Measurements from ENCODE around the gene INTS3.
"Not testable (repeated sequence)": the region's sequence is repeated elsewhere in the genome, so short reads cannot be mapped to it uniquely, and the experiment has no call there.

The INTS3 gene

DNA sequence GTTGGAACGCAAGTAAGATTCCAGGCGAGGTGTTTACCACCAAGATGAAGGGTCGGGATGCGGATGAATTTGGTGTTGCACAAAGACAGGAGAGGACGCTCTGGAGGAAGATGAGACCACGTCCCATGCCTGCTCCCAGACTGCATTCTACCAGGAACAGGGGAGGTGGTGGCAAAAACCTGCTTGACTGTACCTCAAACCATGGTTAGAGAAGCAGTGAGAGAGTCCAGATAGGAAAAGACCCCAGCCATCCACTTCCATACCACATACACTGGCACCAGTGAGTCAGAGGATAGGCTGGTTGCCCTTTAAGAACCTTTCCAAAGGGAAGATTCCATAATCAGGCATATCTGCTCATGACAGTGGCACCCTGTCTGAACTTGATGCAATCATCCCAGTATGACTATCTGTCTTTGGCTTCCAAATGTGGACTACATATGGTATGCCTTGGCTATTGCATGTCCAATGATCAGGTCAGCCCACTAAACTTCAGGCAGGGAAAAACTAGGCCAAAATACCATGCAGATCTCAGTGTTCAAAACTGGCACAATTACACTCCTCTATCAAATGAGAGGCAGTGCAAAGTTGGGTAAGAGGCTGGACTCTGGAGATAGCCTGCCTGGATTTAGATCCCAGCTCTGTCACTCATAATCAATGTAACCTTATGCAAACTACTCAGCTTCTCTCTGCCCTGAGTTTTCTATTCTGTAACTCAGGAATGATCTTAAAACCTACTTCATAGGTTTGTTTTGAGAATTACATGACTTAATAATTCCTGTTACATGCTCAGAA lies 28.7 kb upstream of the INTS3 start:
- no peak for DNase-seq (ENCODE audit: low read depth)

DNA sequence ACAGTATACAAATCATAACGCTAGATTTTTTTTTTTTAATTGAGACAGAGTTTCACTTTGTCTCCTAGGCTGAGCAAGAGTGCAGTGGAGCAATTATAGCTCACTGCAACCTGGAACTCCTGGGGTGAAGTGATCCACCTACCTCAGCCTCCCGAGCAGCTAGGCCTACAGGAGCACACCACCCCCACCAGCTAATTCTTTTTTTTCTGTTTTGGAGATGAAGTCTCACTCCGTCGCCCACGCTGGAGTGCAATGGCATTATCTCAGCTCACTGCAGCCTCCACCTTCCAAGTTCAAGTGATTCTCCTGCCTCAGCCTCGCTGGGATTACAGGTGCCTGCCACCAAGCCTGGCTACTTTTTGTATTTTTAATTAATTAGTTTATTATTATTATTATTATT lies 28.1 kb upstream of the INTS3 start:
- no peak for DNase-seq (ENCODE audit: low read depth)

DNA sequence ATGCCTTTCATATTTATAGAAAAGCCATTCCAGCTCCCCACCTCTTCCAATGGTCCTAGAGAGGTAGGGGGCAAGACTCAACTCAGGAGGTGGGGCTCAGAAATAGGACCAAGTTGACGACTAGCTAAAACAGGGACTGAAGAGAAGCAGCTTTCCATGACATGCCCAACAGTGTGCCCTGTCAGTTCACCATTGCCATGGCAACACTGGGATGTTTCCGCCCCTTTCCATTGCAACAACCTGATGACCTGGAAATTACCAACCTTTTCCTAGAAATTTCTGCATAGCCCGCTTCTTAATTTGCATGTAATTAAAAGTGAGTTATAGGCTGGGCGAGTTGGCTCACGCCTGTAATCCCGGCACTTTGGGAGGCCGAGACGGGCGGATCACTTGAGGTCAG lies 22.4 kb upstream of the INTS3 start:
- no peak for DNase-seq (ENCODE audit: low read depth)

DNA sequence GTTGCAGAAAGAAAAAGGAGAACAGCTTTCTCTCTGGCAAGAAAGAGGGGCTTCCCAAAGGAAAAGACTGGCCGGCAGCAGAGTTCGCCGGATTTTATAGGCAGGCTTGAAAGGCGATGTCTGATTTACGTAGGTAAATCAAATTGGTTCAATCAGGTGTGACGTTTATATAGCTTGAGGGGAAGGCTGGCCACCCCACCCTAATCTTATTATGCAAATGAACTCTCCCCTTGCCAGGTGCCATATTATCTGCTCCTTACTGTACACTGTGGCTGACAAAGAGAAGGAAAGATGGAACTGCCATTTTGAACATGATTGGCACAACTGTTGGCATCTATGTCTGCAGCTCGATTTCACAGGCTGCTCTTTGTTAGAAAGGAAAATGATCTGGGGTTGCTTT lies 16.8 kb upstream of the INTS3 start:
- DNase-seq (ENCODE audit: low read depth): no peak

DNA sequence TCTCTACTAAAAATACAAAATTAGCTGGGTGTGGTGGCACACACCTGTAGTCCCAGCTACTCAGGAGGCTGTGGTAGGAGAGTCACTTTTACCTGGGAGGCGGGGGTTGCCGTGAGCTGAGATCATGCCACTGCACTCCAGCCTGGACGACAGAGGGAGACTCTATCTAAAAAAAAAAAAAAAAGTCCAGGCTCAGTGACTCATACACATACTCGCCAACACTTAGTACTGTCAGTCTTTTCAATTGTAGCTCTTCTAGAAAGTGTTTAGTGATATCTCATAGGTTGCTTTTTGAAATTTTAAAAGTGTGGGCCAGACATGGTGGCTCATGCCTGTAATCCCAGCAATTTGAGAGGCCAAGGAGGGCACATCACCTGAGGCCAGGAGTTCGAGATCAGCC lies 11.6 kb upstream of the INTS3 start:
- DNase-seq (ENCODE audit: low read depth): not testable (repeated sequence)

DNA sequence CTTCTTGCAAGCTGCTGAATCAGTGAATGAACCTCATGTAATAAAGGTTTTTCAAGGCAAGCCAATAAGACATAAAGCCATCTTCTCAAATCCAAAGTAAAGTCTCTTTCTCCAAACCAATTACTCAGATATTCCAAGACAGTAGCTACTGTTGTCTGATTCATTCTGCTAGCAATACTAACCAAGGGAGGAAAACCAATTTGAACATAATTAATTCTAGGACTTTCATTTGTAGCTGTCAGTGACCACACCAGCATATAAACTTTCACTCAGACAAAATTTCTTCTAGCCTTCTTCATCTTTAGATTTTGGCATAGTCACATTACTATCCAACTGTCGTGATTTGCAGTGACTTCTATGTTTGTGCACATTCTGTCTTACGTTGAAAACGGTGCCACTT lies 10.5 kb upstream of the INTS3 start:
- DNase-seq (ENCODE audit: low read depth): no peak

DNA sequence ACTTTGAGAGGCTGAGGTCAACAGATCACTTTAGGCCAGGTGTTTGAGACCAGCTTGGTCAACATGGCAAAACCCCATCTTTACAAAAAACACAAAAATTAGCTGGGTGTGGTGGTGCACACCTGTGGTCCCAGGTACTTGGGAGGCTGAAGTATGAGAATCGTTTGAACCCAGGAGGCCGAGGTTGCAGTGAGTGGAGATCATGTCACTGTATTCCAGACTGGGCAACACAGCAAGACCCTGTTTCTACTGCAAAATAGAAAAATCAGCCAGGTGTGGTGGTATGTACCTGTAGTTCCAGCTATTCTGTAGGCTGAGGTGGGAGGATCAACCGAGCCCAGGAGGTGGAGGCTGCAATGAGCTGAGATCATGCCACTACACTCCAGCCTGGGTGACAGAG lies 4.2 kb upstream of the INTS3 start:
- no peak for DNase-seq (ENCODE audit: low read depth)

DNA sequence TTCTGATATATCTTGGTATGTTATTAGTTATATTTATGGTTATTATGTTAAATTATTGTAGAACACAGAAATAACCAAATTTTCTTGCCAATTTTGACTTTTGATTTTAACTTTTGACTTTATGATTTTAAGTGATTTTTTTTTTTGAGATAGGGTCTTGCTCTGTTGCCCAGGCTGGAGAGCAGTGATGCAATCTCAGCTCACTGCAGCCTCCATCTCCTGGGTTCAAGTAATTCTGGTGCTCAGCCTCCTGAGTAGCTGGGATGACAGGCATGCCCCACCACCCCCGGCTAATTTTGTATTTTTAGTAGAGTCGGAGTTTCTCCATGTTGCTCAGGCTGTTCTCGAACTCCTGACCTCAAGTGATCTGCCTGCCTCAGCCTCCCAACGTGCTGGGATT lies 3.2 kb upstream of the INTS3 start:
- DNase-seq (ENCODE audit: low read depth): not testable (repeated sequence)

DNA sequence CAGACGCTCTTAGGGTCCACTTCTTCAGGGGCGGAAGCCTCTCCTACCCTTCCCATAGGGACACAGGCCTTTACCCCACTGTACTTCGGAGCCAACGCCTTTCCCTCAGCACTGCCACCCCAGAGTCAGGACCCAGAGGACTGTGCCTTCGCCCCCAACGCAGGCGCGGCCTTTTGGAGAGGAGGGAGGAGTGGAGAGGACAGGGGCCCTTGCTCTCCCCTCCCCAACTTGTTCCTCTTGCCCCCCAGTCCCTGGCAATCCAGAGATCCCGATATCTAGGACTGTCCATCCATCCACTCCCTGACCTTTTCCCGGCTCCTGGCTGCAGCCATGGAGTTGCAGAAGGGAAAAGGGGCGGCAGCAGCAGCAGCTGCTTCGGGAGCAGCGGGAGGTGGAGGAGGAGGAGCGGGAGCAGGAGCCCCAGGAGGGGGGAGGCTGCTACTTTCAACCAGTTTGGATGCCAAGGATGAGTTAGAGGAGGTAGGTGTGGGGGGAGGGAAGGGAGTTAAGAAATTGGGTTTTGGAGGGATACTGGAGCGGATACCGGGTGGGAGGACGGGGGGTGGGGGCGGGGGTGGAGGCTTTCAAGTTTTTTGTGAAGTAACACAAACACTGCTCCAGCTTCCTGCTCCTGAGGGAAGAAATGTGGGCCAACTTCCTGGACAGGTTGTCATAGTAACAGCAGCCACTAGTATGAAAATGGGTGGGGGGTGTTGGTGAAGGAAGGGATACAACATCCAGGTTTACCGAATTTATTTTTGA lies 636 bp downstream of the INTS3 start:
- DNase-seq (ENCODE audit: low read depth): peak; percentile 14

DNA sequence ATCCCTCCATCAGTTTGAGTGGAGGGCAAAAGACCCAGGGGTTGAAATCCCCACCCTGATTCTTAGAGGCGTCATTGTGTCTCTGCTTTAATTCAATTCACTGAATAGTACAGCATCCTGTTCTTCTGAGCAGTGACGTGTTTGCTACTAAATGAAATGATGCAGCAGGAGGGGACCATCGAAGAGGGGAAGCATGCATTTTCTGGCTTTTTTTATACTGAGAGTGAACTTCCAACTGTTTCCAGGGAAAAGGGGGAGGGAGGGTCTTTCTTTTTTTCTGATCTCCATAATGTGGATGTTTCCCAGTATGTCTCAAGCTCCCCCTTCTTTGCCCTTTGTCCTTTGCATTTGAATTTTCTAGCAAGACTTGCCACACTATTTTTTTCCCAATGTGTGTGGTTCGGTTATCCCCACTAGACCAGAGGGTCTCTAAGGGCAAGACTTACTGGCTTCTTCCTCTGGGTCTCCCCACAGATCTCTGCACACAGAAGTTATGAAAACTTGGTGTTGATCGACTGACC lies 2.7 kb downstream of the INTS3 start:
- DNase-seq (ENCODE audit: low read depth): no peak

DNA sequence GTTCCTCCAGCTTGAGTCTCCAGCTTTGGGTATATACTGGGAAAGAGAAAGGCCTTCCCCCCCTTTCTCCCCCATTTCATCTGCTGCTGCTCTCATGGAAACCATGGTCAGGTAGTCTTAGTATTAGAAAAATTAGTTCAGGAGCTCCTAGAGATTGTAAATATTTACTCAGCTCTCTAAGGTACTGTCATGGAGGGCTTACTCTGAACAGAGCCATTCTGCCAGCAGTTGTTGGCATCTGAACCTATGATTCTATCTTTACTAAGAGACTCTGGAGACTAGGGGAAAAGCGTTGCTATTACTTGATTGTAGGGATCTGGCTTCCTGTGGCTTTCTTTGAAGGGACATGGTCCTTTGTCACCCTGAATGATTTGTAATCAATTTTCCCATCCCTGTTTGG lies 6.1 kb downstream of the INTS3 start:
- no peak for DNase-seq (ENCODE audit: low read depth)

DNA sequence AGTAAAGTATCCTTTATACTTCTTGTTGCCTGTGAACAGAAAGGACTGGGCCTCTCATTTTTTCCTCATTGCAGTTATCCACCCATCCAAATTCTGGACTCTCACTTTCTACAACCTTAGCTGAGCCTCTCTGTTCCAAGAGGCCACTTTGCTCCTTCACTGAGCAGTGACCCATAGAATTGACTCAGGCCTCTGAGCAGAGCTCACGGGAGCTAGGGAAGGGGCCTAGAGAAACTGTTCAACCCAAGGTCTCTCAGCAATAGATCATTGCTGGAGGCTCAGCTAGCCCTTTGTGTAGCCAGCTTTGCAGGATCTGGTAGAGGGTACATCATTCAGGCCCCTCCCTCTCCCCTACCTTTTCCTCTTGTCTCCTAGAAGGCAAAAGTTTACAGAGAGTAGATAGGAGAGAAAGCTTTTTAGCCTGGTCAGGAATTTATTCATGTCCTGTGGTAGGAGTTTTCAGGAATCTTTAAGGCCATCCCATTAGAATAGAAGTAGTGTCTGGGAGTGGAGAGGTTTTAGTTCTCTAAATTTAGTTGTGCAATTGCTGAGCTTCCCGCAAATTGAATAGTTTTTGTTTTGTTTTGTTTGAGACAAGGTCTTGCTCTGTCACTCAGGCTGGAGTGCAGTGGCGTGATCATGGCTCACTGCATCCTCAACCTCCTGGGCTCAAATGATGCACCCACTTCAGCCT lies 6.7 kb downstream of the INTS3 start:
- no peak for DNase-seq (ENCODE audit: low read depth)

DNA sequence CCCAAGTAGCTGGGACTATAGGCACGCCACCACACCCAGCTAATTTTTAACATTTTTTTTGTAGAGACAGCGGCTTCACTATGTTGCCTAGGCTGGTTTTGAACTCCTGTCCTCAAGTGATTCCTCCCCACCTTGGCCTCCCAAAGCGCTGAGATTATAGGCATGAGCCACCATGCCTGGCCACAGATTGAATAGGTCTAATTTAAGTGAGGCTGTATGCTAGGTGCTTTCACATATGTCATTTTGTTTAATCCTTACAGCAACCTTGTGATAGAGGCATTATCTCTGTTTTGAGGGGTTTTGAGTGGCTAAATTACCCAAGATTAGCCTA lies 7.2 kb downstream of the INTS3 start:
- DNase-seq (ENCODE audit: low read depth): no peak

DNA sequence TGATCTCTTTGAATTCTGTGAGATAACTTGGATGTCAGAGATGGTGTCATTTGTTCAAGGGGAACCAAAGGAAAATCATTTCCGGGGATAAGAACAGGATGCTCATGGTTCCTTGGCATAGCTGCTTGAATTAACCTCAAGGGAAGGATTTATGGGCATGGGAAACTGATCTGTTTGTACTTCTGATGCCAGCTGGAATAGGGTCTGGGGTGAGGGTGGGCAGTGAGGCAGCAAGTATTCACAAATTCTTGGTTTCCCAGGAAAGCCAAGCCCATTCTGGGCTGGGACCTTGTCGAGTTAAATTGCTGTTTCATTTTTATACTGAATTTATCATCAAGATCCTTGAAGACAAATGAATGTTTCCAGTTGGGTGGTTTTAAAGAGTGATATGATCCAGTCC lies 14.1 kb downstream of the INTS3 start:
- no peak for DNase-seq (ENCODE audit: low read depth)

DNA sequence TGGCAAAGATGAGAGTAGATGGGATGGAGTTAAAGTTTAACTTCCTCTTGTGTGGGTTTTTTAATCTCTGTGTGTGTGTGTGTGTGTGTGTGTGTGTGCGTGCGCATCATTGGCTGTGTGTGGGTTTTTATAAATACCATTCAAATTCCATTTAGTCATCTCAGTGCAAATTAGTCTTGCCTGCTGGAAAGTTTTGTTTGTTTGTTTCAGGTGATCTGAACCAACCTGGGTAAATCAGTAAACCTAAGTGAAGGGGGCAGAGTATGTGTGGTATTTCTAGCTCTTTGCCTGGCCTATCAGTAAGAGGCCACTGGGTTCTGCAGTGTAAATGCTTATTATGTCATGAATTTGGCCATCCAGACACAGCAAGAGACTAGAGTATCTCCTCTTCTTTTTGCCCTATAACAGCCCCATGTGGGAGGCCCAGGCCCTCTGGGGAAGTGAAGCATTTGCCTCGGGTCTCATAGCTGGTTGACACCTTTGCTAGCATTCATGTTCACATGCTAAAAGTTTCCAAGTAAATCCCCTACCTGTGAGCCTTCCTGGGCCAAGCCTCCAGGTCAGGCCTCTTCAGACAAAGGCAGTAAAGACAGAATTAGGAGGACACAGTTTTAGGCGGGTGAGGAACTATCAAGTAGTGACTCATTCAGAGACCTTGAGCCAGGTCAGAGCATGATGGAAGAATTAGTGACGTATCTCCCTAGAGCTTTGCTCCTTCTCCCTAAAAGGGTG lies 14.7 kb downstream of the INTS3 start:
- no peak for DNase-seq (ENCODE audit: low read depth)

DNA sequence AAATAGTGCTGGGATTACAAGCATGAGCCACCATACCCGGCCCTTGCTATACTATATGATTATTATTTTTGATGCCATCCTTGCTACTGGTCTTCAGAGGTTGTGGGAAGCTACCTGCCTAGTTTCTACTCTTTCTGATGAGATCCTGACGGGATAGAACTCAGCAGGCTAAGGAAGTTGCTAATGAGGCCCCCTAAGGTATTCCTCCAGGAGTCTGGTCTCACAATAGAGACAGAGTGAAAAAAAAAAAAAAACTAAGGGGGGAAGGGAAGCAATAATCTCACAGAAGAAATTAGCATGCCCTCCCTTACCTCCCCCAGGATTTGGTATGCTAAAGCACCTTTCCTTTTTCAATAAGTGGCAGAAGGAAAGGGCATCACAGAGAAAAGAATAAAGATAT lies 17.6 kb downstream of the INTS3 start:
- no peak for DNase-seq (ENCODE audit: low read depth)

DNA sequence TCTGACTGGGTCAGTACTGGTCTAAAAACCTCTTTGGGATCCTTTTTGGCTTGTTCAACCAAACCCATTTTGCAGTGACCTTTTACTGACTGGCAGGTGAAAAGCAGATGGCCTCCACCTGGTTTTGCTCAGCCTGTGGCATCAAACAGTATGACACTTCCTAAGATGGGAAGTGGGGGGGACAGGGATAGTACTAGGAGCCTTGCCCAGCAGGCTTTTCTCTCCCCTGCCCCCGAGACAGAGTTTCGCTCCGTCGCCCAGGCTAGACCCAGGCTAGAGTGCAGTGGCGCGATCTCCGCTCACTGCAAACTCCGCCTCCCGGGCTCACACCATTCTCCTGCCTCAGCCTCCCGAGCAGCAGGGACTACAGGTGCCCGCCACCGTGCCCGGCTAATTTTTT lies 18.3 kb downstream of the INTS3 start:
- no peak for DNase-seq (ENCODE audit: low read depth)

DNA sequence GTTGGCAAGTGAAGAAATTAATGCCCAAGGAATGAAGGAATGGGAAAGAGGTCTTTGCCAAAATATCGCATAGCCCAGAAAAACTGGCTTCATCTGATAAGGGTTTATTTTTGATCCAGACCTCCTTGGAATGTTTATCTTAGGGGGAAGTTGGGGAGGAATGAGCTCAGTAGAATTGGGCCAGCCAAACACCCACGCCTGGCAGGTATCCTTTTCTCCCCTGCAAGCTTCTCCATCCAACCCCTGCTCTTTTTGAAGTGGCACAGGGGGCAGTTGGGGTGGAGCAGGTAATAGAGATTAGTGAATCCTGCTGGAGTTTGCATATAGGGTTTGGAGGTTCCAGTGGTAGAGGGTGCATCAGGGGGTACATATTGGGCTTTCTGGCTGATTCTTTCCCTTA lies 21.1 kb downstream of the INTS3 start:
- DNase-seq (ENCODE audit: low read depth): no peak

DNA sequence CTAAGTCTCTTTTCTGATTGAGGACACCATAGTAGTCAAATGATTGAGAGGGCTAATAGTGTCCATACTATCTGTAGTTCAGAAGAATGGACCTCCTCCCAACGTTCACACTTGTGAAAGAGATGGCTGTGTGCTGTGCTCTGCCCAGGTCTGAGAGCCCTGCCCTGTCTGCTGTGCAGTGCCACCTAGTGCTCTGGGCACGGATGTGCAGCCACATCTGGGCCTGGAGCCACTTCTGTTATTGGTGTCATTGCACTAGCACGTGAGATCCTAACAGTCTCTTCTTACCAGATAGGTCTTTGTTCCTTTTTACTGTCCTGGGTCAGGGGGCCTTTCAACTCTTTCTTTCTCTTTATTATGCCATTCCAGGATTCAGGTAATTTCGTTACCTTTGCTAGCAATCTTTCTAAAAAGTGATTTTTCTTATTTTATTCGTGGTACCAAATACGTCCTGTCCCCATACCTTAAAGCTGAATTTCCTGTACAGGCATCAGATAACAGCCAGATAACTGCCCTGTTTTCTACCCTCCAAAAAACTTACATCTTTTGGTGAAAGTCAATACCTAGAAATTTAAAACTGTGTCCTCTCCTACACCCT lies 21.7 kb downstream of the INTS3 start:
- peak; percentile 55 for DNase-seq (ENCODE audit: low read depth)

DNA sequence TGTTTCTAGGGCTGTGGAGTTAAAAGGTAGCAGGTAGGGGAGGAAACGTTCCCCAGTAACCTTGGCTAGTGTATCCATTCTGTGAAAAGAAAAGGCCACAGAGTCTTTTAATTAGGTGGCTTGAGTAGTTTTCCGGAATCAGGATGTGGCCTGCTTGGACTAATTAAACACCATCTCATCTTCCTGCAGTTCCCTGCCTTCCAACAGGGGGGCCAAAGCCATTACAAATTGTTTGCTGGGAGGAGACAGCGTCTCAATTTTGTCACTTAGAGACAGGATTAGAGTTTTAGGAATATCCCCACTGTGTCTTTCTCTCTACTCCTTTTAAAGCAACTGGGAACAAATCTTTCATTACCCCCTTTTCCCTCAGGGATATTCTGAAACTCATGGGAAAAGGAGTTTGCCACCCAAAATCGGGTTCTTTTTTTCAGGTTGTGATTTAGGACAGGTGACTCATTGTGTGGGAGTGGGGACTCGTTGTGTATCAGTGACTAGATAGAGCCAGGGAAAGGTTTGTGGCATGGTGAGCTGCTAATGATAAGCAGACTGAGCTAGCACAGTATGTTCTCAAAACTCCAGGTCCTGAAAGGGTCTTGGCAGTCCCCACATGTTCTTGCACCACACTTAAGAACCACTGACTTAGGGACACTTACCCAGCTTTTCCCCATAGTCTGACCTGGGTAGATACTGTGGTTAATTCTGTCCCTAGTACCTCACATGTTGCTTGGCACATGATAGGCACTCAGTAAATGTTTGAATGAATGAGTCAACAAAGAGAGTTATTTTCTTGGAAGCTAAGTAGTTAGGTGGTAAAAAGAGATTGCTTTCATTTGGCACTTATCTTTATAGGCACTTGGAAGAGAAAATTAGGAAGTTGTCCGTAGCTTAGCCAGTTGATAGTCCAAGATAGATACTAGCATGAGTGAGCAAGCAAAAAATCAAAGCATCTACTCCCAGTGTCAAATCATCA lies 22.5 kb downstream of the INTS3 start:
- no peak for DNase-seq (ENCODE audit: low read depth)

DNA sequence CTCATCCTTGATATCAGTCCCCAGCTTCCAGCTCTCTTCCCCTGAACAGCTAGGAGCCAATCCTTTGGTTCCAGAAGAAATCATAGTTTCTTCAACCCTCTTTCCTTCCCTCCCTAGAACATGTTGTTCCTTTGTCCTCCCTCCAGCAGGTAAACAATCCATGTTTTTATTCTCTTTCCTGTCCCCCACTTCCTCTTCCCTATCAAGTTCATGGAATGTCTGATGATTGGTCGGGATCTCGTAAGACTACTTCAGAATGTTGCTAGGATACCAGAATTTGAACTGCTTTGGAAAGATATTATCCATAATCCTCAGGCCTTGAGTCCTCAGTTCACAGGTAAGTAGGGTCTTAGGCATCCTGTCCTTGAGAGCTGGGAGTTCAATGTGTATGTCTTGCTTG lies 24.2 kb downstream of the INTS3 start:
- no peak for DNase-seq (ENCODE audit: low read depth)

Measured in stimulated activated CD8-positive, alpha-beta memory T cell treated with anti-CD3 and anti-CD28 coated beads, Interleukin-12 subunit alpha, Interleukin-12 subunit beta, amount 100 ng/mL, for 4 hours (primary cell).